GM19455 (cell line): Measurements from ENCODE around the gene GDA.
"Not testable (repeated sequence)": the region's sequence is repeated elsewhere in the genome, so short reads cannot be mapped to it uniquely, and the experiment has no call there.

Experiments used
- ATAC-seq: cut with Tn5 transposase; IDR thresholded peaks from one replicate; pipeline ENCODE4 v1.9.1; 2021; ENCODE audit not compliant: unreplicated experiment

Gene GDA

DNA sequence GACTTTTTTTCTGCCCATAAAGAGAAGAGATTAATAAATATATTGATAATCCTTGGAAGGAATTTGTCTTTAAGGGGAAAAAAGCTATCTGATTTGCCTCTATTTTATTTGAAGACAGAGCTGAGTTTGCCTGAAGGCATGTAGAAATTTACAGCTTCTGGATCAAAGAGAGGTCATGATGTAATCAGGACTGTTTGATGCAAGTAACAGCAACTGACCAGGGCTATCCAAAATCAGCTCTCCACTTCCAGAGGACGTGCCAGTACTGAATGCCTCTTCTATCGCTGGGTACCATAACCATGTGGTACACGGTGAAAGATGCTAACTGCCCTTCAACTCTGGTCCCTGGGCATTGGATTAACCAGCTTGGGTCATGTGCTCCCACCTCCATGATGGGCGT, 125.2 kb downstream of the GDA start:
- ATAC-seq = no peak

DNA sequence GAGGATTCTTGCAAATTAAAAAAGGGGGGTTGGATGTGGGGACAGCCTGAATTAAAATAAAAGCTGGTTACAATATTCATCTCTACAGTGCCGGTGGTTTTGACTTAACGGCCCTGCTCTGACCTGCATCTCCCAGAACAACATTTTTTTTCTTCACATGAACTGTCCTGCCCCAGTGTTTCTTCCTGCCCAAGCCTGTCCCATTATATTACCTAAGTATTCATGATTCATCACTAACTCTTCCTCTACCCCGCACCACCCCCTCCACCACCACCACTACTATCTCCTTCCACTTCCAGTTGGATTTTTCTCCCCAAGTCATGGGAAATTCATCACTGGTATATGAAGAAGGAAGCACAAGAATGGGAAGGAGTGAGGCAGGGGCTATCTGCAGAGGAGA, 125.7 kb downstream of the GDA start:
- no peak for ATAC-seq

DNA sequence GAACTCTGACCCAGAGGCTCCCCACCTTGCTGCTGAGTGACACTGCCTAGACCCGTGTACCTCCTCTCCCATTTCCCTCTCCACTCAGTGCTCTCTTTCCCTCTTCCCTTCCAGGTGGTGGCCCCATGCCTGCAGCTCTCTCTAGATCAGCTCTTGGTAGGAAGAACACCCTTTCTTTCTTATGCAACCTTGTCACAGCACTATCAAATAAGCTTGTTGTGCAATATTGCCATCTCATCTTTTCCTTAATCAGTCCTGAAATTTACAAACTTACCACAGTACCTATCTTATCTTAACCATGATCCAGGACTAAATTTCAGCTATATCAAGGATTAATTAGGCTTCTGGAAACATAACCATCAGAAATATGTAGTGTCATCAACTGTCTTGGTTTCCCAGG, 127.2 kb downstream of the GDA start:
- no peak for ATAC-seq

DNA sequence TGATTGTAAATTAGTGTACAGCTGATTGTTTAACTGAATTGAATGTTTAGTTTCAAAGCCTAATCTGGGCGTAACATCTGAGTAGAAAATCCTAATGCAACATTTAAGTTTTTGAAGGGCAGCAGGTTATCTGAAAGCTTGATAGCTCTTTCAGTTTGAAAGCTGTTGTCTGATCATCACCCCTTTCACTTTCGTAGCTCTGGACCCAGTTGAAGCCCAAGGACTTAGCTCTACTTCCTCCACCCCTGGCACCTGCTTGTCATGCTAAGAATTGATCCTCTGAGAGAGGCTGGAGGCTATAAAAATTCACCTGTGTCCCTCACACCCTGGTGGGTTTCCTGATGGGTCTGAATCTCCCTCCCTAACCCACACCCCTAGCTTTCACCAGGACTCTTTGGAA, 129.7 kb downstream of the GDA start:
- ATAC-seq = peak; percentile 62

DNA sequence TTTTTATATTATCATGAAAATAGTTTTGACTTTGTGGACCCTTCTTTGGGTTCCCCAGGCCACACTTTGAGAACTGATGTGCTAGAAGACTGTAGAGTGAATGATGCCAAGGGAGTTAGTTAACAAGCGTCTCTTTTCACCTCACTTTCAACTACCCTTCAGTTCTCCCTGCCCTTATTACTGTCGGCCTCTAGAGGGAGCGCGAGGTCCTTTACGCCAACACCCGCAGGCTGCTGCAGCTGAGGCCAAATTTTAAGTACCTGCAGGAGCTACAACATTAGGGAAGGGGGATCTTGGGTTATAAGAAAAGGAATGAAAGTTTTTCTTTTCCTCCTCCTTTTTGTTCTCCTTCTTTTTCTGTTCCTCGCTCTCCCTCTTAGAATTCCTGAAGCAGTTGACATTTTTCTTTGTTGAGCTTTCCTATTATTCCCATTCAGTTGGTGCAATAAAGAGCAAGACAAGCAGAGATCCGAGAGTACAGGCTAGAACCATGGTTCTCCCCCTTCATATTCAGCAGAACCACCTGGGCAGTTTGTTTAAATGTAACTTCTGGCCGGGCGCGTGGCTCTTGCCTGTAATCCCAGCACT, 131.8 kb downstream of the GDA start:
- ATAC-seq = peak; percentile 84

DNA sequence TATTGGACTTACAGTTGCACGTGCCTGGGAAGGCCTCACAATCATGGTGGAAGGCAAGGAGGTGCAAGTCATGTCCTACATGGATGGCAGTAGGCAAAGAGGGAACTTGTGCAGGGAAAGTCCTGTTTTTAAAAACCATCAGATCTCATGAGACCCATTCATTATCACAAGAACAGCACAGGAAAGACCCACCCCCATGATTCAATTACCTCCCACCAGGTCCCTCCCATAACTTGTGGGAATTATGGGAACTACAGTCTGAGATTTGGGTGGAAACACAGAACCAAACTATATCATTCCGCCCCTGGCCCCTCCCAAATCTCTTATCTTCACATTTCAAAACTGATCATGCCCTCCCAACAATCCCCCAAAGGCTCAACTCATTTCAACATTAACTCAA, 140.2 kb downstream of the GDA start:
- no peak for ATAC-seq

DNA sequence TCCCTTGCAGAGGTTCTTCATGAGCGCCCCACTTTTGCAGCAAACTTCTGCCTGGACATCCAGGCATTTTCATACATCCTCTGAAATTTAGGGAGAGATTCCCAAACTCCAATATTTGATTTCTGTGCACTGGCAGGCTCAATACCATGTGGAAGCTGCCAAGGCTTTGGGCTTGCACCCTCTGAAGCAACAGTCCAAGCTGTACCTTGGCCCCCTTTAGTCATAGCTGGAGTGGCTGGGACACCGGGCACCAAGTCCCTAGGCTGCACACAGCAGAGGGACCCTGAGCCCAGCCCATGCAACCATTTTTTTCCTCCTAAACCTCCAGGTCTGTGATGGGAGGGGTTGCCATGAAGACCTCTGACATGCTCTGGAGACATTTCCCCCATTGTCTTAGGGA, 141.1 kb downstream of the GDA start:
- ATAC-seq = no peak

DNA sequence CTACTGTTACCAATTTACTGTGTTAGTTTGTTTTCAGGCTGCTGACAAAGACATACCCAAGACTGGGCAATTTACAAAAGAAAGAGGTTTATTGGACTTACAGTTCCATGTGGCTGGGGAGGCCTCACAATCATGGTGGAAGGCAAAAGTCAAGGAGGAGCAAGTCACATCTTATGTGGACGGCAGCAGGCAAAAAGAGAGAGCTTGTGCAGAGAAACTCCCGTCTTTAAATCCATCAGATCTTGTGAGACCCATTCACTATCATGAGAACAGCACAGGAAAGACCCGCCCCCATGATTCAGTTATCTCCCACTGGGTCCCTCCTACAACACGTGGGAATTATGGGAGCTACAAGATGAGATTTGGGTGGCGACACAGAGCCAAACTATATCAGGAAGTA, 142.3 kb downstream of the GDA start:
- not testable (repeated sequence) for ATAC-seq

DNA sequence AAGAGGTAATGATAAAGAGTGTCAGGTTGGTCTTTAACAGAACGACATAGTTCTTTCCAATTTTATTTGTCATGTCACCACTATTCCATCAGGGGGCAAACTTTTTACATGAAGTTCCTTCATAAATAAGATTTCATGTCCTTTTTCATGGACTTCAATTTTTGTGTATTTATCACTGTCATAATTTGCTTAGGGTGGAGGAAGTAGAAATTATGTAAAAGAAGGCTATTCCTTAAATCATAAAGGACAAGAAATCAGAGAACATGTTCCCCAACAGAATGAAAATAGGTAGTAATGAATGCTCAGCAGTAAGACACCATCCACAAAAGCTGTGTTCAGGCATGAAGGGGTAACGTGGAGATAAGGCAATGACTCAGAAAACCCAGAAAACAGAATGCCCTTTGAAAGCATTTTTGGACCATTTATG, 143.0 kb downstream of the GDA start:
- no peak for ATAC-seq

DNA sequence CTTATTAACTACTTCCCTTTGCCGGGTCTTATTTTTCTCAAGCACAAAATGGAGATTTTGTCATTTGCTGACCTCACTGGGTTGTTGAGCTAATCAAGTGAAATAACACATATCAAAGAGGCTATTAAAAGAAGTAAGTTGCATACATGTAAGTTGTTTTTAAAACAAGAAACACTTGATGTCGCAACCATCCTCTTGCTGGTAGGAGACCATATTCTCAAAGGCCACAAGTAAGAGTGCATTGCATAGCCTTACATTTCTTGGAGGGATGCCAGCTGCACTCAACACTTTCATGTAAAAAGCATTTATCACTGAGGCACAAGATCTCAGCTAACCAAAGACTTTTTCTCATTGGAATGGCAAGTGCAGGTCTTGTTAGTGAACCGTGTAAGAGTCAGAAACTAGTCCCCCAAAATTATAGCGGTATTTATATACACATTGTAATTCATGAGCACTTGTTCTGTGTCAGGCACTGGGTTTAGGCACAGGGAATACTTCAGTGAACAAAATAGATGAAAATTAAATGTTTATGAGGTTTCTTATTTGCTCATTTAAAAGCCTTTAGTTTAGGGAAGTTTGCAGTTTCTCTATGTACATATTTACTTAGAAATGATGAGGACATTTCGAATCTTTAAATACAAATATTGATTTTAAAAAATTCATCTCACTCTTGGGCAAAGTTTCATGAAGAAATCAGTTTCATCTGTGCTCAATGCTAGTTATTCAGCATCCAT, 143.8 kb downstream of the GDA start:
- no peak for ATAC-seq

DNA sequence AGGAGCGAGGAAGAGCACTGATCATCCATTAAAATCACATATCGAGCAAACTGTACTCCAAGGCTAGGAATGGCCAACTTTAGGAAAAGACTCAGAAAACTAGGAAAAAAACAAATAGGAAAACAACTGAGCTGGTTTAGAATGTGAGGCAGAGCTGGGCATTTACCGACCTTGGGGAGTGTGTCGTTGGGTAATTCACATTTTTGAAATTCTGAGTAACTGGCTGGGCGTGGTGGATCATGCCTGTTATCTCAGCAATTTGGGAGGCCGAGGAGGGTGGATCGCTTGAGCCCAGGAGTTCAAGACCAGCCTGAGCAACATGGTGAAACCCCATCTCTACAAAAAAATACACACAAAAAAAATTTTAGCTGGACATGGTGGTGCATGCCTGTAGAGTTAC, 145.7 kb downstream of the GDA start:
- ATAC-seq = no peak

DNA sequence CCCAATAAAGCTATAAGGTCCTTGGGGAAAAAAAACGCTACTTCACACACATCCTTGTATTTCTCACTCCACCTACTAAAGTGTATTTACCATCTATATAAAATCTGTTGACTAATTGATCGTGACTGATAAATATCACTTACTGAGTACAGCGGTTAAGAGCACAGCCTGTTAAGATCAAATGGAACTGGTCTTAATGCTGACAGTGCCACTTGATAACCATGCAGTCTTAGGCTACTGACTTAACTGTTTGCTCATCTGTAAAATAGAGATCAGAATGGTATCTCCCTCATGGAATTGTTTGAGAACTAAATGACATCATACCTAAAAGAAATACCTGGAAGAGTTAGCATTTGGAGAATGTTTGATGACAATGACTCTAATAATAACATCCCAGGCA, 148.3 kb downstream of the GDA start:
- no peak for ATAC-seq

DNA sequence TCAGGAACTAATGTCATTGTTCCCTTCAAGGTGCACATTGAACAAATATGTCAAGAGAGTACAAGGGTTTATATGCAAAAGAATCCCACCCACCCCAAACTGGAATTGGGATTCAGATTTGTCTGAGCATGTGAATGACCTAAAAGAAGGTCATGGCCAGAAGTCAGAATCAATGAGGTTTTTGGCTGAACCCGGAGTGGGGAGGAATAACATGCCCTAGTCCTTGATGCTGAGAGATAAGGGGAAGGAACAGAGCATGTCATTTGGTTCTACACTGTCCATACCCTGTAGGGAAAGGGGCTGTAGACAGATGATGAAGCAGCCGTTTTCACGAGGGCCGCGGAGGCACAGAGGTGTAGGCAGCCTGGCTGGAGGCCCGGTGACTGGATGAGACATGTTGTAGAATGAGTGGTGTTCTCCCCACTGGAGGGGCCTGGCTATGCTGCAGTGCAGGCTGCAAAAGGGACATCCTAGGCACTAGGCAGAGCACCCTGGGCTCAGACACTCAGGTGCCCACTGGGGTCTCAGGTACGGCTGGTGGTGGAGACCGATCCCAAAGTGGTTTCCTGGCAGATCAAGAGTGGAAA, 149.9 kb downstream of the GDA start:
- ATAC-seq = no peak

DNA sequence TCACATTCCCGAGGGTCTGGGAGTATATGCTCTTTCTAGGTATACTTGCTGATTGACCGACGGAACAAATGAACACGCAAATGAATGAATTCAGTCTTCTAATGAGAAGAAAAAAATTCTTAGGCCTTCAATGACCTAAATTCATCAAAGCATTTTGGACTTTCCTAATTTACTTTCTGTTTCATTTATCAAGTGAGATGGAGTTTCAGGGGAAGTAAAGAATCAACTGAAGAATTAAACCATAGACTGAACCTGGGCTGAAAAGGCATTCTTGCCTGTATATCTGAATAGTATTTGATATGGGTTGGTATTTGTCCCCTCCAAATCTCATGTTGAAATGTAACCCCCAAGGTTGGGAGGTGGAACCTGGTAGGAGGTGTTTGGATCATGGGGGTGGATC, 151.6 kb downstream of the GDA start:
- no peak for ATAC-seq
